Dermis blood vessel endothelial cell (primary cell): ENCODE results near the gene DYSF. TPM values are rescaled to one million over a fixed set of nuclear protein-coding genes. Genes with fewer than 3 reads are reported as not detected.
A peak's percentile ranks its signal among the peaks of the same experiment; 100 is the strongest.

Experiments
- DNase-seq: peaks from one replicate; pipeline ENCODE4 v3.0.0; 2010
- total RNA-seq: library from RNA; depleted of rRNA; stranded (reverse); fragments of >200 nt; gene quantifications from 2 replicates; pipeline ENCODE4 v1.2.3, GENCODE V29; 2014

Gene DYSF
- total RNA-seq, 1 donor from 2014 or later: 145 TPM

DNA sequence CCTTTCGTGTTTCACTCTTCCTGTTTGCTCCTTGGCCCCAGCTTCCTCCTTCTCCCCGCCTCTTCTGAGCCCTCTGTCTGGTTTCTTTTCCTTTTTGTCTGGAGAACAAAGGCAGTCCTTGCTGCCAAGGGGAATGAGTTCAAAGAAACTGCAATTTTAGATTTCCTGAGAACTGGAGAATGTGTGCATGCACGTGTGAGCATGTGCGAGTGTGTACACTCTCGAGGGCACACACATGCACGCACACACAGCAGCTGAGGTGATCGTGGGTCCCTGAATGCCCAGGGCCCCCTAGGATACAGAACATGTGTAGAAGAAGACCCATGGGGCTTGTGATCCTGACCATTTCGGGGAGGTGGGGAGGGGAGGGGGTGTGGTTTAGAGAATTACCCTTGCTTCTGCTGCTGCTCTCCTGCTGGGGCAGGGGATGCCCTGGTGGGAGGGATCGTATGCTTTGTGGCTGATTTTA lies 151.8 kb downstream of the DYSF start:
- DNase-seq: peak; percentile 78

DNA sequence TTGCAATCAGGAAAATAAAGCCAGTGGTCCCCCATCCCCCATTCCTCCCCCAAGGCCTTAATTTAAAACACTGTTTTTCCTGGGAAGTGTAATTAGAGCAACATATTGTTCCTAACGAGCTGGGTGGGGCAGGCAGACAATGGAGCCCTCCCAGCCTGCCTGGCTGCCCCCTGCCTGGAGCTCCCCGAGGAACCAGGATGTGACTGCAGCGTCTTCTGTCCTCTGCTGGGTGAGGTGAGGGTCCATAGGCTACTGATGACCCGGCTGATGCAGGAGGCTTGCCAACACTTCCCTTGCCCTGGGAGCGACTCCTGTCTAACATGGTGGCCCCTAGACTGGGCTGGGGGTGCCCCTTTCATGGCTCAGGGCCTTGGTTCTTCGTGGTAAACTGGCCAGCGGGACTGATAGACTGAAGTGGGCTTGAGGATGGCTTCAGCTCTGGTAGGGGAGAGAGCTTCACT lies 152.4 kb downstream of the DYSF start:
- no peak for DNase-seq

DNA sequence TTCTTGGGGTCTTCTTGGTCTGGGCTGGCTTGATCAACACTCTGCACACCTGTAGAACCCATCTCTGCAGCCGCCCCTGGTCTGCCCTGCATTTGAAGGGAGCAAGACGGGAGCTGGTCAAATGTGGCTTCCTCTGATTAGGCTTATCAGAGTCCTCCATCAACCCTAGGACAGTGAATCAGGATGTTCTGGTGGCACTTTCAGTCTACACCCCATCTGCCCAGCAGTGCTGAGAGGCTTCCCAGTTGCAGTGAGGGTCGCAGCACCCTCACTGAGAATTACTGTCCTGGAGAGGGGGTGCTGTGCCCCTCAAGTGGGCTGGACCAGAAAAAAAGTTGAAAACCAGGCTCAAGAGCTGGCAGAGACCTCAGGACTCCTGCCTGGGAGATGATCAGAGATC lies 152.9 kb downstream of the DYSF start:
- DNase-seq: no peak

DNA sequence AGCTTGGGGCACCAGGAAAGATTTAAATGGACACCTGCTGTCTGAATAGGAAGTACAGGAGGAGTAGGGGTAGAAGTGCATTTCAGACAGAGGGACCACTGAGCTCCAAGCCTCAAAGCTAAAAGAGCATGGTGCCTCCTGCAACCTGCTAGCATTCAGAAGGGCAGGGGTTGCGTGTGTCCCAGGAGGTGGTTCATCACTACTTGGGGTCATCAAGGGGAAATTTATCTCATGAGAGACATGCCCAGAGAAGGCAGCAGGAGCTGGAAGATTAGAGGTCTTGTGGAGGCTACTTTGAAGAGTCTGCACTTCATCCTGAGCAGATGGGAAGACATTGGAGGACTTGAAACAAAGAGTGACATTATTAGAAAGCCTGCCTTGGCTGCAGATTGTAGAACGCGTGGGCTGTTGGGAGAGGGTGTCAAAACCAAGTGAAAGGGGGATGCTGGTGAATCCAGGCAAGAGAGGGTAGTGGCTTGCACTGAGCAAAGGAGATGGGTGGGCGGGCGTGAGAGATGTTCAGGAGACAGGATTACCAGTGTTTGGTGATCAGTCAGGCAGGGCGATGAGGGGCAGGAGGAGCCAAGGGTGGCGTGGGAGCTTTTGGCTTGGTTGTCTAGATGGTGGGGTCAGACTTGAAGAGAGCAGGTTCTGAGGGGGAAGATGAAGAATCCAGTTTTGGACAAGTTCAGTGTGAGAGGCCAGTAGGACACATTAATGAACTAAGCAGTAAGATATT lies 154.0 kb downstream of the DYSF start:
- no peak for DNase-seq

DNA sequence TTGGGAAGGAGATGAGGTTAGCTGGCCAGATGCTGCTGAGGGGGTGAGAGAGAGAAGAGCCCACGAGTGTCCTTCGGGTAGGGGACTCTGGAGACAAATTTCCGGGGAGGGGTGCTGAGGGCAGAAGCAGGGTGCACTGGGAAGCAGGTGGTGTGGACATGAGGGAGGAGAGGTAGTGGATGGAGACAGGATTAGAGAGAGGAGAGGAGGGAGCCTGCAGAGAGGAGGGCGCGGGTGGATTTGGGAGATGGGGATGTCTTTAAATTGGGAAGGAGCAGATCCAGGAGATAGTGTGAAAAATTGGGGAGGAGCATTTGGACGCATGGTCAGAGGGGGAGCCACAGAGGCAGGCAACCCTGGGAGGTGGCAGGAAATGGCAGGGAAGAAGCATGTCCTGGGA lies 154.7 kb downstream of the DYSF start:
- no peak for DNase-seq

DNA sequence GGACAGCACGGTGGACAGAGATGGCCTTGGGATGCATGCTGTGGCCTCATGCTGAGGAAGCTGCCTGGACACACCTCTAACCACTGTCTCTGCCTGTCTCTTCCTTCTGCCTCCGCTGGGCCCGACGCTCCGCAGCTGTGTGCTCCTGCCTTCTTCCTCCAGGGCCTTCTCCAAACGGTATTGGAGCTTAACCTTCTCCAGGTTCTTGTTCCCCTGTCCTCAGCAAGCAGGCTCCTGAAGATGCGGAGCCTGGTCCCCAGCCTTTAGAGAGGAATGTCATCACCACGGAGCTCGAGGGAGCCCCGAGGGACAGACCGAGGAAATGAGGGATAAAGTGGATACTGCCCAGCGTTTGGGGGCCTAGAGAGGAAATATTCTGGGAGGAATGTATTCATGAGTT lies 155.1 kb downstream of the DYSF start:
- DNase-seq: no peak

DNA sequence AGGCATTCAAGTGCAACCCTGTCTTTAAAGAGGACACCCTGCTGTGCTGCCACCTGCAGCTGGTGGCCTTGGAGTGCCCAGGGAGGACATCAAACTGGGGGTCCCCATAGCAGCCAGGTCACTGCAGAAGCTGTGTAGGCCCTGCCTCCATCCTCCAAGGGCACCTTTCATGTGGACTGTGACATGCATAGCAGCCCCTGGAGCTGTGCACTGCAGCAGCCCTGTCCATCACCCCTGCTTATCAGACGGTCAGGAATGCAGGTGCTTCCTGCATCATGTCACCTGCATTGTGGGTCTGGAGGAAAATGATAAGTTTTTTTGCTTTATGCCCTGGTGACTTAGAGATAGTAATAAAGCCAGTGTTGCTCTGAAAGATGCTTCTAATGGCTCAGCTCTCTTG lies 155.7 kb downstream of the DYSF start:
- DNase-seq: peak; percentile 71

DNA sequence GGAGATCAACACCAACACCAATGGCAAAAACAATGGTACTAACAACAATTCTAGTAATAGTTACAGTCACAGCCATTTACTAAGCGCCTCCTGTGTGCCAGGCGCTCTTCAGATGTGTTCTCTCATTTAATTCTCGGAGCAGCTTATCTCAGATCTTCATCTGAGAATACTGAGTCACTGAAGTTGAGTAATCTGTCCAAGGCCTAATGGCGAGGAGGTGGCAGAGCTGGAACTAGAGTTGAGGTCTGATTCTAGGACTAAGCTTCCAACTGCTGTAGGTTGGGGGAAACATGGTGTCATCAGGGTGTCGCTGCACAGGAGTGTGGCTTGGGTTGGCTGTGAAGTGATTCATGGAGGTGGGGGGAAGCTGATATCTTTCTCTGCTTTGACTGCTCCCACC lies 156.1 kb downstream of the DYSF start:
- DNase-seq: peak; percentile 61

DNA sequence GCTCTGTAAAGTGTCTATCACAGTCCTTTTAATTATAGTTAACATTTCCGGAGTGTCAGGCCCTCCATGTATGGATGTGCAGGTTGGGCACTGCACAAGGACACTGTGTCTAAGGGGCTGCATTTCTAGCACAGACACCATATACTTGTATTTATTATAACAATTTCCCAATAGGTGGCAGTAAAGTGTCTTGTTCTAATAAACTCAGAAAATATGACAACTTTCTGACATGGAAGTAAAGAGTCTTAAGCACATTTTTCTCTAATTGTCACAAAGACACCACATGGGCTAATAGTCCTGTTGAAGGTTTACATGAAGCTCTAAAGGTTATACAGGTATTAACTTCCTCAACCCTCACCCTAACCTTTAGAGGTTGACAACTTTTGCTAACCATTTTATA lies 156.6 kb downstream of the DYSF start:
- DNase-seq: peak; percentile 50

DNA sequence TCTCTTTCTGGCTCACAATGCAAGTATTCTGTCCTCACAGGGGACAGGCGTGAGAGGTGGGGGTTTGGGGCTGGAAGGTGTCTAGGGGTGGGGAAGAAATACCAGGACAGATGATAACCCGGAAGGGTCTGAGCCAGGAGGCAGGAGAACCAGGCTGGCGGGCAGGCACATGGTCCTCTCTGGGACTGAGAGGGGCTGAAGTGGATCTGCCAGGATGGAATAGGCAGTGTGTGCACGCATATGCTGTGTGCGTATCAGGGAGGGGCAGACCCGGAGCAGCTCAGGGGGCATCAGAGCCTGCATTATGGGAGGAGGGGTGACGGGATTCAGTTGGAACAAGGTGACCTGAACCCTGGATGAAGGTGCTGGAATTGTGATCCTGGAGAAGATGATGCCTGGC lies 157.3 kb downstream of the DYSF start:
- DNase-seq: no peak

DNA sequence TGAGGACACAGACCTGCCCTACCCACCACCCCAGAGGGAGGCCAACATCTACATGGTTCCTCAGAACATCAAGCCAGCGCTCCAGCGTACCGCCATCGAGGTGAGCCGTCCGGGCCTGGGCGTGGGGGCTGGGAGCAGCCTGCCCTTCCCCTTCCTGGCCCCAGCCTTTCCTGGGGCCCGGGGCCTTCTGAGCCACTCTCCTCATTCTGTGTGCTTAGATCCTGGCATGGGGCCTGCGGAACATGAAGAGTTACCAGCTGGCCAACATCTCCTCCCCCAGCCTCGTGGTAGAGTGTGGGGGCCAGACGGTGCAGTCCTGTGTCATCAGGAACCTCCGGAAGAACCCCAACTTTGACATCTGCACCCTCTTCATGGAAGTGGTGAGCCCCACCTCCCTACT lies 157.9 kb downstream of the DYSF start:
- no peak for DNase-seq

DNA sequence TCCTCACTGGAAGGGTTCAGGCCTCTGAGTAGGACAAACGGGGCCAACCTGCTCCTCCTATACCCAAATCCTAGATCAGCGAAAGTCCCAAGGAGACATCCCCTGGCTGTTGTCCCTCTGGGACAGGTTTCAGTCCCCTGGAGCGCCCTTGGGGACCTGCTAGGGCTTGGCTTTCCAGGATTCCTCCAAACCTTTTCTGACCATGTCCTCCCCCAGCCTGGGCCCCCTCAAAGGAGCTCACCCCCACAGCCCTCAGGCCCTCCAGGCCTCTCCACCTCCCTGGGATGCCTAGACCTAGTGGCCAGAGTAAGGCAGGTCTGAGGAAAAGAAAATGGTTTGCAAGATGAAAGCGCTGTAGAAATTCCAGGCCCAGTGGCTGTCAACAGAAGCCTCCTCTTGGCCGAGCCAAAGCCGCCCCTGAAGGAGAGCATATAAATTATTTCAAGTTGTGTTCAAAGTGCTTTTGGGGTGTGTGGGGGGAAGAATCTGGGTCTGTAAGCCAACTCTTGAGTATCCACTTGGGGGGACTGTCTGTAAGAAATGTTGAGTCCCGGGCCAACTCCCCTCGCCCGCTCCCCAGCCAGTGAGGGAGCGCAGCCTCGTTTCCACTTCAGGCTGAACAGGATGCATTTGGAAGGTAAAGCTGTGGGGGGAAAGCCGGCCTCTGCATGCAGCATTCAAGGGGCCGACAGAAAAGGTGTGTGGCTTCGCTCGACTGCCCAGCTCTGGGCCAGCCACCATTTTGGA lies 158.6 kb downstream of the DYSF start:
- DNase-seq: no peak

DNA sequence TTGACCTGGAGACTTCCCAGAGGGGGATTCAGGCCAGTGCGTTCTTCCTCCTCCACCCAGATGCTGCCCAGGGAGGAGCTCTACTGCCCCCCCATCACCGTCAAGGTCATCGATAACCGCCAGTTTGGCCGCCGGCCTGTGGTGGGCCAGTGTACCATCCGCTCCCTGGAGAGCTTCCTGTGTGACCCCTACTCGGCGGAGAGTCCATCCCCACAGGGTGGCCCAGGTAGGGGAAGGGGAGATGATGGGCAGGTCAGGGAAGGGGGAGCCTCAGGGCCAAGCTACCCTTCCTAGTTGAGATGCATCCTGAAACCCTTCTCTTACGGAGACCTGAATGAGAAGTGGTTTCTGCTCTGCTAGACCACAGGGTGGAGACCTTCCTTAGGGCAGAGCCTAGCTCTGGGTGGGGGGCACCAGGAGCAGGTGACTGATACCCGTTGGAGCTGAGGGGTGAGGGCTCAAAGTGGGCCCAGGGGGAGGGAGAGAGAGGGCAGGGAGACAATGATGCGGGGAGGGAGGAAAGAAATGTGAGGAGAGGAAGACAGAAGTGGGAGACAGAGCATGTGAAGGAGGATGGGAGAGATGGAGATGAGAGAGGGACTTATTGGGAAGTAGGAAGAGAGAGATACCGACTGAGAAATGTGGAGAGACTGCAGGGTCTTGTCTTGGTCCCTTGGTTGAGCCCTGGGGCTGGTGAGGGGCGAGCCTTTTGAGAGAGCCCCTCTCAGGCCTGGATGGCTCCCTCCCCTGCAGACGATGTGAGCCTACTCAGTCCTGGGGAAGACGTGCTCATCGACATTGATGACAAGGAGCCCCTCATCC lies 159.4 kb downstream of the DYSF start:
- no peak for DNase-seq

DNA sequence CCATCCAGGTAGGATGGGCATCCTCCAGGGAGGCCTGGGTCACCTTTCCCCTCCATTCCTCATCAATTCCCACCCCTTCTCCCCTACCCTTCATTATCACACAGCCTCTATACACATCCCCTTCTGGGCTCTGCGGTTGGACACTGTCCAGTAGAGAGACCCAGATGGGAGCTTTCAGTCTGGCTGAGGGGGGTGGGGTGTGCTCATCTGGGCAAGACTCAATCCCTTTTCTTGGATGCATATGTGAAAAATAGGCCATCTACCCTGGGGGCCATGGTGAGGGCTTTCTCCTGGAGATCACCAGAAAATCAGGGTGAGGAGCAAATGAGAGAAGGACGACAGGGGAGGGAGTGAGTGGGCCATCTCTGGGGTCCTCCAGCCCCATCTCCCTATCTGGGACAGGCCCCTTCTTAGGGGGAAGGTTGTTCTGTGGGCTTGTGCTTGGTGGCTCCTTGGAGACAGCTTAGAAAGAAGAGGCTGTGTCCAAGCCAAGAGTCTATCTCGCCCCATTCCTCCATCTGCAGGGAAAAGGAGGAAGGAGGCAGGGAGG lies 160.1 kb downstream of the DYSF start:
- DNase-seq: no peak

DNA sequence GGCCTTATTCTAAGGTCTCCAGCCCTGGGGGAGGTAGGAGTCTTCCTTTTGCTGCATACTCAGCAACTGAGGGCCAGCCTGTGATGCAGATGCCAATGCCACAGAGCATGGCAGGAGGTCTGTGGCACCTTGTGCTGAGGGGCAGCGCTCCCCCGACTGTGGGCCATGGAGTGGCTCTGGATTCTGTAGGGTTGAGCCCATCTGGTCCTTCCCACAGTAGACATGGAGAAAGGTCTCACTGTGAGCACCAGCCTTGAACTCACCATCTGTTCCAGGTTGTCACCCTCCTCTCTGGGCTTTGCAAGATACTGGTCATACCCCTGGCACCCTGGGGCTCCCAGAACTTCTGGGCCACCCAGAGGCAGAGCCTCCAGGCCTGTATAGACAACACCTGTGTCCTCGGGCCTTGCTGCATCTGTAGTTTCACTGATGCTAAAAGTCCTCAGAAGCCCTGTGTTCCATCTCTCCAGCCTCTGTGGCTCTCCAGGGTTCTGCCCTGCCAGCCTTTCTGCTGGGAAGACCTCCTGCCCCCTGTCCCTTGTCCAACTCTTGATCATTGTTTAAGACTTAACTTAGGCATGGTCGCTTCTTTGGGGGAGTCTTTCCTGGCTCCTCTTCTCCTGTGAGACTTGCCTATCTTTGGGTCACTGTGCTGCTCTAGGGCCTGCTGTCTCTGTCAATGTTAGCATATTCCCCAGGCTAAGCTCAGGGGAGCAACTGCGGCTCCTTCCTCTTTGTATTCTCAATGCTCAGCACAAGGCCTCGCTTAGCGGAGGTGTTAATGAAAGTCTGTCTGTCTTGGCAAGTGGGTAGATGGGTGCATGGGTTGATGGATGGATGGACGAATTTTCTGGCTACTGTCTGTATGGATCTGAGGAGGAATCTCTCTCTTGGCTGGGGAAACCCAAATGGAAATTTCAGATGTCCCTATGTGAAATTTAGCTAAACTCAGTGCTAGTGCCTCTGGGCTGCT lies 160.9 kb downstream of the DYSF start:
- no peak for DNase-seq

DNA sequence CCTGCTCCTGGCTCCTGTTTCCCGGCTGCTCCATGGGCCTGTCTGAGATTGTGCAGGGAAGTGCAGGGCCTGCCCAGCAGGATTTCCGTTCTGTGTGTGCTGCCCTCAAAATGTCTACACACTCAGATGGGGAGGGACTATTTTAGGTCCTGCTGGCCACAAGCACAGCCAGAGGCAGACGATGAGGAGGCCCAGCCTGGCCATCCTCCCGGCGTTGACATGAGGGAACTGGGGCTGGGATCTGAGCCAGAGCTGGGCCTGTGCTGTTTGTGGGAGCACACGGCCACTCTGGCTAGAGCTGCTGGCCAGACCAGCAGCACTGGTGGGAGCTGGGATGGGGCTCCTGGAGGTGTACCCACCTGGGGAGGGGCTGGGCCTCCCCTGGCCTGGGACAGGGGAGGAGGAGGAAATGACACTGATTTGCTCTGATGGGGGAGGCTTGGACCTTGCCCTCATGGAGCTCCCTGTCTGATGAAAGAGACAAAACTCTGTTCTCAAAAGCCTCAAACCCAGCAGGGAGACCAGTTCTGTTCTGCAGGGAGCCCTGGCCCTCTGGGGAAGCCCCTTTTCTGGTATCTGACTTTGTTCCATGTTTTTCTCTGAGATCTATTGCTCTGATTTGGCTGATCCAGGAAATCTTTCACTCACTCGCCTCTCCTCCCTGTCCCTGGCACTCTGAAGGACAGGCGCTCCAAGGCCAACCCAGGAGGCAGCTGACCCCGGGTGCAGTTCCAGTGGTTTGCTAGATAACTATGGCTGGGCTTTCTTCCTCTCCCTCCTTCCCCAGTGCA lies 161.8 kb downstream of the DYSF start:
- peak; percentile 75 for DNase-seq

DNA sequence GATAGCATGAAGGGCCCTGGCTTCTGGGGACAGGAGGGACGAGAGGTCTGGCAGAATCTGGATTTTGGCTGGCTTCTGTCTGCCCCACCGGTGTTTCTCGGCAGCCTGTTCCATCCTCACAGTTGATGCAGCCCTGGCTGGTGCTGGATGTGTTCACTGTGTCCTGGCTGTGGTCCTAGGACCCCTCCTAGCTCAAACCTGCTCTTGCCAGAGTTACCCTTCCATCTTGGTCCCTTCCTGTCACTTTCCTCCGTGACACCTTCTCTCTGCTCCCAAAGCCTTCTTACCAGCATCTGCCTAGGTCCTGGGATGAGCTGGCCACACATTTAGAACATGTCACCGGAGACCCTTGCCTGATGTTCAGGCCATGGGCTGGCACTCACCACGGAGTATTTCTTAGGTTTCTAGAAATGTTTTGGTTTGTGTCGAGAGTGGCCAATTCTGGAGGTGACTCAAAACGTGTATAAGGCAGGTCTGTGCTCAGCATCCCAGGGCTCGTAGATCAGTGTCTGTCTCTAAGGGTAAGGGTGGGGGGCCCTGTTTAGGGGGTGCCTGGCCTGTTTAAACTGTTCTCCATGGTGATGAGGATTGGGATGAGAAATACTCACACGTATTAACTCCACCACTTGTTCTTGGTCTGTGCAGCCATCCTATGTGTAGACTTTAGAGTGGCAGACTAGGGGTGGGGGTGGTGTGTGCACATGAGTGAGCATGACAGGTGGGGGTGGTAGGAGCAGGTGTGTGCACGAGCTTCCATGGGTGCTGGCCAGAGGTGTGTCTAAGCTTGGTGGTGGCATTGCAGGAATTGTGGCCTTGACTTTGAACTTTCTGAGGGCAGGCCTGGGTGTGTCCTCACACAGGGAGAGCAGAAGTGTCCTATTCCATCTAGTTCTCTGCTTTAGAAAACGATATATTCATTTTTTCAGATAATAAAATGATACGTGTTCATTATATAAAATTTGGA lies 162.7 kb downstream of the DYSF start:
- DNase-seq: no peak

DNA sequence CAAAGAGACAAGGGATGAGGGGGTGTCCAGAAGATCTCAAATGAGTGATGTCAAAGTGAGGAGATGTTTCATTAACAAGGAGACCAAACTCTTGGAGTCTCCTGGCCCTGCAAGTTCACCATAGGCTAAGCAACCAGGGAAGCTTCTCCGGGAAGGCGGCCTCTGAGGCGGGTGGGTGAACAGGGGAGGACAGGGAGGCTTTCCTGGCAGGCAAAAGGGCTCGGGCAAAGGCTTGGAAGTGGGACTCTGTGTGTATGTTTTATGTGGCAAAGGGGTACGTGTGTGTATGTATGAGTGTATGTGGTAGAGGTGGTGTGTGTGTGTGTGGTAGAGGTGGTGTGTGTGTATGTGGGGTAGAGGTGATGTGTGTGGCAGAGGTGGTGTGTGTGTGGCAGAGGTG lies 163.9 kb downstream of the DYSF start:
- no peak for DNase-seq

DNA sequence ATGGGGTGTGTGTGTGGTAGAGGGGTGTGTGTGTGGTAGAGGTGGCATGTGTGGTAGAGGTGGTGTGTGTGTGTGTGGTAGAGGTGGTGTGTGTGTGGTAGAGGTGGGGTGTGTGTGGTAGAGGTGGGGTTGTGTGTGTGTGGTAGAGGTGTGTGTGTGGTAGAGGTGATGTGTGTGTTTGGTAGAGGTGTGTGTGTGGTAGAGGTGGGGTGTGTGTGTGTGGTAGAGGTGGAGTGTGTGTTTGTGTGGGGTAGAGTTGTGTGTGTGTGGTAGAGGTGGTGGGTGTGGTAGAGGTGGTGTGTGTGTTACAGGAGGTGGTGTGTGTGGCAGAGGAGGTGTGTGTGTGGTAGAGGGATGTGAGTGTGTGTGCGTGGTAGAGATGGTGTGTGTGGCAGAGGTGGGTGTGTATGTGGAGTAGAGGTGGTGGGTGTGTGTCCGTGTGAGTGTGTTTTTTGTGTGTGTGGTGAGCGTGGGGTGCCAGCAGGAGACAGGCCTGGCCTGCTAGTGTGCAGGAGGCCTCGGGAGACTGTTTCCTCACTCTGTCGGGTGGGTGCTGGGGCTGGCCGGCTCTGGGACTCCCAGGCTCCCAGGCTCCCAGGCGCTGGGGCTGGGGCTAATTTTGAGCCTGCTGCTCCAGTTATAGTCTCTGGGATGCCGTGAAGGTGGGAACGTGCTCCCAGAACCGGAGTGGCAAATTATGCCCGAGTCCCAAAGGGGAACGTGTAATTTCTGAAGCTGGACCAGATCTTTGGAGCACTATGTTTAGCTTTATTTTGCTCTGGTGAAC lies 165.2 kb downstream of the DYSF start:
- no peak for DNase-seq
